SK-N-SH treated with all-trans-retinoic acid at 6 μM for 48 hours (cell line): ENCODE results near the gene MTOR.
A peak's percentile ranks its signal among the peaks of the same experiment; 100 is the strongest.

ENCODE experiments used
- ATAC-seq: fragments of 200-7000 bp; cut with Tn5 transposase; 3 replicates; pipeline ENCODE4 v1.9.1; 2020; ENCODE audit warnings: mild to moderate bottlenecking, moderate library complexity
- ARNTL ChIP-seq: fragments of 450-650 bp; formaldehyde crosslinking; IDR thresholded peaks from 2 replicates; pipeline ENCODE4 v1.5.0; 2020; ENCODE audit warnings: low read depth, mild to moderate bottlenecking, moderate library complexity, borderline replicate concordance
- ESRRG ChIP-seq: fragments of 250-450 bp; sonication (Bioruptor Pico); IDR thresholded peaks from 2 replicates; pipeline ENCODE4 v1.6.1; 2021; ENCODE audit warnings: mild to moderate bottlenecking
- ISL1 ChIP-seq: fragments of 250-450 bp; sonication (Bioruptor Pico); IDR thresholded peaks from 2 replicates; pipeline ENCODE4 v2.1.2; 2022; ENCODE audit warnings: mild to moderate bottlenecking, moderate library complexity
- OSR1 ChIP-seq: fragments of 250-450 bp; sonication (Bioruptor Pico); IDR thresholded peaks from 2 replicates; pipeline ENCODE4 v1.8.0; 2022; ENCODE audit warnings: moderate library complexity, mild to moderate bottlenecking, inconsistent platforms
- PATZ1 ChIP-seq: fragments of 250-450 bp; sonication (Bioruptor Pico); IDR thresholded peaks from 2 replicates; pipeline ENCODE4 v1.8.0; 2020; ENCODE audit warnings: mild to moderate bottlenecking, moderate library complexity, borderline replicate concordance
- PPARA ChIP-seq: fragments of 250-450 bp; sonication (Bioruptor Pico); IDR thresholded peaks from 2 replicates; pipeline ENCODE4 v1.5.0; 2020; ENCODE audit warnings: mild to moderate bottlenecking, borderline replicate concordance
- SNAI2 ChIP-seq: fragments of 250-450 bp; sonication (Bioruptor Pico); IDR thresholded peaks from 2 replicates; pipeline ENCODE4 v1.5.0; 2020; ENCODE audit warnings: mild to moderate bottlenecking, moderate library complexity
- TCF4 ChIP-seq: fragments of 250-450 bp; sonication (Bioruptor Pico); IDR thresholded peaks from 2 replicates; pipeline ENCODE4 v1.8.0; 2021; ENCODE audit warnings: mild to moderate bottlenecking, moderate library complexity, borderline replicate concordance
- TOX ChIP-seq: fragments of 250-450 bp; sonication (Bioruptor Pico); IDR thresholded peaks from 2 replicates; pipeline ENCODE4 v1.8.0; 2021; ENCODE audit warnings: mild to moderate bottlenecking, moderate library complexity, borderline replicate concordance
- ZC3H10 ChIP-seq: fragments of 250-450 bp; sonication (Bioruptor Pico); IDR thresholded peaks from 2 replicates; pipeline ENCODE4 v1.5.1; 2021; ENCODE audit warnings: mild to moderate bottlenecking, moderate library complexity
- ZFP30 ChIP-seq: fragments of 450-650 bp; formaldehyde crosslinking; IDR thresholded peaks from 2 replicates; pipeline ENCODE4 v1.5.0; 2022; ENCODE audit warnings: mild to moderate bottlenecking, moderate library complexity
- ZNF565 ChIP-seq: fragments of 450-650 bp; formaldehyde crosslinking; conservative IDR thresholded peaks from 2 replicates; pipeline ENCODE4 v1.5.0; 2020; ENCODE audit warnings: low read depth, mild to moderate bottlenecking, moderate library complexity
- ZNF70 ChIP-seq: fragments of 450-650 bp; formaldehyde crosslinking; IDR thresholded peaks from 2 replicates; pipeline ENCODE4 v1.5.0; 2020; ENCODE audit warnings: mild to moderate bottlenecking, moderate library complexity
- TF ChIP-seq, protein P1 (sequence below): fragments of 250-450 bp; sonication (Bioruptor Pico); IDR thresholded peaks from 2 replicates; pipeline ENCODE4 v1.8.0; 2021; ENCODE audit warnings: low read depth, mild to moderate bottlenecking, moderate library complexity, borderline replicate concordance
- TF ChIP-seq, protein P2 (sequence below): fragments of 250-450 bp; sonication (Bioruptor Pico); IDR thresholded peaks from 2 replicates; pipeline ENCODE4 v1.5.0; 2020; ENCODE audit warnings: mild to moderate bottlenecking, moderate library complexity
- TF ChIP-seq, protein P3 (sequence below): fragments of 250-450 bp; sonication (Bioruptor Pico); IDR thresholded peaks from 2 replicates; pipeline ENCODE4 v1.5.1; 2020; ENCODE audit warnings: low read depth, mild to moderate bottlenecking, moderate library complexity

The MTOR gene

DNA sequence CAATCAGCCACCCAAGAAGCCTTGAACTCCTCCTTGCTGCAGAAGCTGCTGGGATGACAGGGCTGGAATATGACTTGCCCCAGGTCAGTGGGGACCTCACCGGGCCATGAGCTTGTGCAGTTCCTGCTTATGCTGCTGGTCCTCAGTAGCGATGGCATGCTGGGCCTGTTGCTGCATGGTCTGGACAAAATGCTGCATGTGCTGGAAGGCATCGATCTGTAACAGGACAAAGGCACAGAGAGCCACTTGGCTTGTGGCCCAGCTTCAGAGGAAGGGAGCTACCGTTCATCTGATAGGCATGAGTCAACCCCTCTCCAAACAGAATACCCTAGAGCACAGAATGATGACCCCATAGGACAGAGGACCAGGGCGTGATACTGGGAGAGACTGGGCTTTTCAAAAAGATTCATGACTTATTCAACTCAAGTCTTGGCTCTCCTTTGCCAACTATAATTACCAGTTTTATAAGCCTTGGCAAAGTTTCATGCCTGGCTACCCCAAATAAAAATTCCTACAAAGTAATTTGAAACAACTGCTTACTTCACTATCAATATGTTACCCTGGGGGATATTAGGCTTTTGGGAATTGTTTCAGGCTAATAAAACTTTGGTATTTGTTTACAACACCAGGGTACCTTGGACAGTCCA lies 128.0 kb downstream of the MTOR start:
- TF ChIP-seq PPARA (CRISPR knock-in tag) (no peak), TOX (CRISPR knock-in tag) (no peak), ZC3H10 (CRISPR knock-in tag) (no peak), ISL1 (CRISPR knock-in tag) (no peak), ZNF565 (CRISPR knock-in tag) (no peak), ARNTL (no peak), SNAI2 (CRISPR knock-in tag) (no peak), PATZ1 (no peak), ZFP30 (no peak)
- TF ChIP-seq, protein P1, sequence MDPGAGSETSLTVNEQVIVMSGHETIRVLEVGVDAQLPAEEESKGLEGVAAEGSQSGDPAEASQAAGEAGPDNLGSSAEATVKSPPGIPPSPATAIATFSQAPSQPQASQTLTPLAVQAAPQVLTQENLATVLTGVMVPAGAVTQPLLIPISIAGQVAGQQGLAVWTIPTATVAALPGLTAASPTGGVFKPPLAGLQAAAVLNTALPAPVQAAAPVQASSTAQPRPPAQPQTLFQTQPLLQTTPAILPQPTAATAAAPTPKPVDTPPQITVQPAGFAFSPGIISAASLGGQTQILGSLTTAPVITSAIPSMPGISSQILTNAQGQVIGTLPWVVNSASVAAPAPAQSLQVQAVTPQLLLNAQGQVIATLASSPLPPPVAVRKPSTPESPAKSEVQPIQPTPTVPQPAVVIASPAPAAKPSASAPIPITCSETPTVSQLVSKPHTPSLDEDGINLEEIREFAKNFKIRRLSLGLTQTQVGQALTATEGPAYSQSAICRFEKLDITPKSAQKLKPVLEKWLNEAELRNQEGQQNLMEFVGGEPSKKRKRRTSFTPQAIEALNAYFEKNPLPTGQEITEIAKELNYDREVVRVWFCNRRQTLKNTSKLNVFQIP (CRISPR knock-in tag) = no peak
- ATAC-seq = peak; percentile 78

GRCh38 chr1:11132563-11133293 lies 129.6 kb downstream of the MTOR start:
- TF ChIP-seq TCF4 (CRISPR knock-in tag) = peak; percentile 57; the same call in 1 of the 2 replicates
- TF ChIP-seq, protein P1 (CRISPR knock-in tag) = no peak
- peak; percentile 23; the same call in 1 of the 3 replicates for ATAC-seq

GRCh38 chr1:11131816-11132215 lies 130.5 kb downstream of the MTOR start:
- ATAC-seq = no peak
- TF ChIP-seq, protein P1 (CRISPR knock-in tag) = no peak
- TF ChIP-seq ESRRG (CRISPR knock-in tag) = no peak
- TF ChIP-seq, protein P2, sequence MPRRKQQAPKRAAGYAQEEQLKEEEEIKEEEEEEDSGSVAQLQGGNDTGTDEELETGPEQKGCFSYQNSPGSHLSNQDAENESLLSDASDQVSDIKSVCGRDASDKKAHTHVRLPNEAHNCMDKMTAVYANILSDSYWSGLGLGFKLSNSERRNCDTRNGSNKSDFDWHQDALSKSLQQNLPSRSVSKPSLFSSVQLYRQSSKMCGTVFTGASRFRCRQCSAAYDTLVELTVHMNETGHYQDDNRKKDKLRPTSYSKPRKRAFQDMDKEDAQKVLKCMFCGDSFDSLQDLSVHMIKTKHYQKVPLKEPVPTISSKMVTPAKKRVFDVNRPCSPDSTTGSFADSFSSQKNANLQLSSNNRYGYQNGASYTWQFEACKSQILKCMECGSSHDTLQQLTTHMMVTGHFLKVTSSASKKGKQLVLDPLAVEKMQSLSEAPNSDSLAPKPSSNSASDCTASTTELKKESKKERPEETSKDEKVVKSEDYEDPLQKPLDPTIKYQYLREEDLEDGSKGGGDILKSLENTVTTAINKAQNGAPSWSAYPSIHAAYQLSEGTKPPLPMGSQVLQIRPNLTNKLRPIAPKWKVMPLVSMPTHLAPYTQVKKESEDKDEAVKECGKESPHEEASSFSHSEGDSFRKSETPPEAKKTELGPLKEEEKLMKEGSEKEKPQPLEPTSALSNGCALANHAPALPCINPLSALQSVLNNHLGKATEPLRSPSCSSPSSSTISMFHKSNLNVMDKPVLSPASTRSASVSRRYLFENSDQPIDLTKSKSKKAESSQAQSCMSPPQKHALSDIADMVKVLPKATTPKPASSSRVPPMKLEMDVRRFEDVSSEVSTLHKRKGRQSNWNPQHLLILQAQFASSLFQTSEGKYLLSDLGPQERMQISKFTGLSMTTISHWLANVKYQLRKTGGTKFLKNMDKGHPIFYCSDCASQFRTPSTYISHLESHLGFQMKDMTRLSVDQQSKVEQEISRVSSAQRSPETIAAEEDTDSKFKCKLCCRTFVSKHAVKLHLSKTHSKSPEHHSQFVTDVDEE (CRISPR knock-in tag) = no peak
- no peak for TF ChIP-seq ZFP30
- no peak for TF ChIP-seq TCF4 (CRISPR knock-in tag)
- TF ChIP-seq ZC3H10 (CRISPR knock-in tag) = no peak
- TF ChIP-seq ZNF565 (CRISPR knock-in tag) = no peak
- no peak for TF ChIP-seq SNAI2 (CRISPR knock-in tag)
- TF ChIP-seq ZNF70 (CRISPR knock-in tag) = no peak
- TF ChIP-seq, protein P3, sequence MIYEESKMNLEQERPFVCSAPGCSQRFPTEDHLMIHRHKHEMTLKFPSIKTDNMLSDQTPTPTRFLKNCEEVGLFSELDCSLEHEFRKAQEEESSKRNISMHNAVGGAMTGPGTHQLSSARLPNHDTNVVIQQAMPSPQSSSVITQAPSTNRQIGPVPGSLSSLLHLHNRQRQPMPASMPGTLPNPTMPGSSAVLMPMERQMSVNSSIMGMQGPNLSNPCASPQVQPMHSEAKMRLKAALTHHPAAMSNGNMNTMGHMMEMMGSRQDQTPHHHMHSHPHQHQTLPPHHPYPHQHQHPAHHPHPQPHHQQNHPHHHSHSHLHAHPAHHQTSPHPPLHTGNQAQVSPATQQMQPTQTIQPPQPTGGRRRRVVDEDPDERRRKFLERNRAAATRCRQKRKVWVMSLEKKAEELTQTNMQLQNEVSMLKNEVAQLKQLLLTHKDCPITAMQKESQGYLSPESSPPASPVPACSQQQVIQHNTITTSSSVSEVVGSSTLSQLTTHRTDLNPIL (CRISPR knock-in tag) = no peak
- TF ChIP-seq TOX (CRISPR knock-in tag) = no peak
- TF ChIP-seq OSR1 (CRISPR knock-in tag) = no peak
